GM21381 (cell line): ENCODE results near the gene CNIH3.

Experiments used
- ATAC-seq: cut with Tn5 transposase; IDR thresholded peaks from one replicate; pipeline ENCODE4 v1.9.1; 2021; ENCODE audit warnings: mild to moderate bottlenecking, moderate library complexity; ENCODE audit not compliant: unreplicated experiment

CNIH3 gene

DNA sequence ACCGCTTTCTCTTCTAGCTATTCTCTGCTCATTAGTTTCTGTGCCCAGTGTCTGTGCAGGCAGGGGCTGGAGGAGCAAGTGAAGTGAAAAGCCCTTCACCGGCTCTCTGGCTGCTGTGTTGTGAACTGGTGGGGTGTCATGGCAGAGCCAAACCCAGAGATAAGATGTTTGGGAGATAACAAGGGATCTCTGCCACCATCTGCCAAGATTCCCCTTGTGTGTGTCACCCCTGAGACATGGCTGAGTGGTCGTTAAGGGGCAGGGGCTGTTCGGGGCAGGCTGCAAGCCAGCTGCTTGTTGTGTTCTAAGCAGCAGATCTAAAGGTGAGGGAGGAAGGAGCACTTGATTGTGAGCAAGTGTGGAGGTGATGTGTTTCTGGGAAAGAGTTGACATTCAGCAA lies 24.5 kb downstream of the CNIH3 start:
- no peak for ATAC-seq

DNA sequence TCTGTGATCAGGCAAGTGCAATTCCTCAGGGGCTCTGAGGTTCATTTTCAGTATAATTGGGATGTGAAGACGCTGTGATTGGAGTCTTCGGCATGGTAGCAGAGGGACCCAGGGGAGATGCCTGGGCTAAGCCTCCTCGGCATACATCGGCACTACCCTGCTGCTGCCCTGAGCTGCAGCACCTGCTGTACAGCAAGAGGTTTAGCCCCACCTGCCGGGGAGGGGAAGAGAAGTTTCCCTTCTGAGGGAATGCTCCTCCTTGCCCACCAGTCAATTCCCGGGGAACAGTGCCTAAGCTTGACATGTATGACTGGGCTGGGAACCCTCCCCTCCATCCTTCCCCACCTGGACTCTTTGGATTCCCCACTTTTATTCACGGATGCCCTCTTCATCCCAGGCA lies 24.9 kb downstream of the CNIH3 start:
- no peak for ATAC-seq

DNA sequence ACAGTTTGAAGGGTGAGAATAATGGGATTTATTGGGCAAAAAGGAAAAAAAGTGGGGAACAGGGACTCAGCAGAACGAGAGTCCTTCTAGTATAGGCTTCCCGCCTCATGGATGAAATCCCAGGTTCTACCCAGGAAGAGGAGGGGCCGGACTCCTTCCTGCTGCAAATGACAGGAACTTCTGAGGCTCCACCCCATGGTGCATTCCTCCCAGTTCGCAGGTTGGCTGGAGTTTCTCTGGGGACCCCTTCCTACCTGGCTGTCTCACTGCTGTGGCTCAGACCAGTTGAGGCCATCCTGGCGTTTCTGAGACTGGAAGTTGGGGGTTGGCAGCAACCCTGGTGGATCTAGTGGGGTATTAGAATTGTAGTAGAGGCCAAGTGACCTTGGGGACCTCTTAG lies 27.5 kb downstream of the CNIH3 start:
- no peak for ATAC-seq

DNA sequence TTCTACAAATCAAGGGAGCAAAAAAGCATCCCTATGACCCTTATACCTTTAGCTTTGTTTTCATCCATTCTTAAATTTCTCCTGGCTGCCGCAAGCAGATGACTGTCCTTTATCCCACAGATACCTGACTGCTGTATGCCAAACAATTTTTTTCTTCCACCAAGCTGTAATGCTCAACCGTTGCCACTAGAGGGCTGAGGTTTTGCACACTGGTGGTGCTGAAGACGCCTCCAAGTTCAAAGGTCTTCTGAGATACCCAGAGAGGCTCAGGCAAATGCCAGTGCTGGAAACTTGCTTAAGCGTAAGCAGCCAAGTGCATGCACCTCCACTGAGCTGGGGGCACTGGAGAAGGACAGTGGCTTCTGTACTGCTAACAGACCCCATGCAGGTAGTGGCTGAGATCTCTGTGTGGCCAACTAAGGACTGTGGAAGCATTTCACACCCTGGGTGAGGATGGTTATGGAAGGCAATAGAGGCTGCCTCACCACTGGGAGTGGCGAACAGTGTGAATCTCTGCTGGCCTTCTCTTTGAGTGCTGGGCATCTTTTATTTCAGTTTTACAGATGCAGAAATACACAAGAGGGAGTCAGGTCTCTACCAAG lies 28.5 kb downstream of the CNIH3 start:
- ATAC-seq: peak; percentile 78

DNA sequence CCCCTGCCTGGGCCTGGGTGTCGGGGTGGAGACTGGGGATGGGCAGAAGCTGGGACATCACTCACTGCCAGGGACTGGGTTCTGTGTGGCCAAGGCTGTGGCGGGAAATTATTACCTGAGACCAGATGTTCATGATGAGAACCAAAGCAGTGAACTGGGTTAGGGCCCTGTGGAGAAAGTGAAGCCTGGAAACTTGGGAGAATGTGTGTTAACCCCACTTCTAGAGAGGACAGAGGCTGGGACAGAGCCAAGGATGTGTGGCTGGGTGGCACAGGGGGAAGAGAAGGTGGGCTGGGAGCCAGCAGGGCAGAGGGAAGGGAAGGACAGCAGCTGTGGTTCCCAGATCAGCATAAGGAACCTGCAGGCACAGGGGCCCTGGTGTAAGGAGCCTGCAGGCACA lies 31.3 kb downstream of the CNIH3 start:
- no peak for ATAC-seq

DNA sequence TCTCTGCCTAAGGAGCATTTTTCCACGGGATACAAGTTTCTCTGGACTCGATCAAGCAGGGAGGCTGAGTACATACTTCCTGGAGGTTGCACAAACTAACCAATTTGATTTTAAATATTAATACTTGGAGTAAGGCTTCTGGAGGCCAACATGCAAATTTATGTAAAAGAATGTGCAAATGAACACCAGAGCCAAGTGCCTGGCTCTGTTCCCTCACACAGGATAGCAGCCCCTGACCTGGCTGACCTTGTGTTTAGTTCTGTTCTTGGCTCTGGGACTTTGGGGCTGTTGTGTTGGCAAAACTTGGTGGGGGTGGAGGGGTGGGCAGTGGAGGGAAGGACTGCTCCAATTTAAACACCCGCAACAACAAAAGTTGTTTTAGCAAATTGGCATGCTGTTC lies 34.2 kb downstream of the CNIH3 start:
- no peak for ATAC-seq

DNA sequence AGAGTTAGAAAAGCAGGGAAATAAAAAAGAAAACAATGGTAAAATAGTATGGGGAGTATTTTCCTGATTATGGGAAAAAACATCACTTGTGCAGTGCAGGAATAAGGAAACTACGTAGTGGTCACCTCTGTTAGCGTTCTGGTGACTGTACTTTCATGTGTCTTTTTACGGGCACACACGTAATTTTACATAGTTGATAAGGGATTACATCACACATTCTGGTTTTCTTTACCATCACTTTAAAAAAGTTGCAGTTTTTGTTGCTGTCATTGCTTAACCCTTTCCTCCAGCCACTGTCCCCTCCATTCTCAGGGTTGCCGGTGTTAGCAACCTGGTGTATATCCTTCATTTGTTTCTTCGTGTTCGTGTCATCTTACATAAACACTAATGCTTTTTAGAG lies 35.1 kb downstream of the CNIH3 start:
- no peak for ATAC-seq

DNA sequence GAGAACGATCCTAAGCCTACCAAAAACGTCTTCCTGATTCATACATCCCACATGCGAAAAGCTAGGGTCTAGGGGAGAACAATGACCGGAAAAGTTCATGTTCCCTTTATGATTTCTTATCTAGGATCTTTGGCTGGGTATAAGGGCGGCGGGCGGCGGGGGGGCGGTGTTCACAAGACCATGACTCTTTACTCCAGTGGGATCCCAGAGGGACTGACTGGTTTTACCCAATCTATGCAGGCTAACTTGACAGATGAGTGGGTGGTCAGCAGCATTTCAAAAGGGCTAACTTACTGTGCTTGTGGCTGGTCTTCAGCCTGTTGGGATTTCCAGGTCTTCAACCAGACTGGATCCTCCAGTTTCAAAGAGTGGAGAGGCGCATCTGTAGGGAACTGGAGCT lies 40.3 kb downstream of the CNIH3 start:
- no peak for ATAC-seq

DNA sequence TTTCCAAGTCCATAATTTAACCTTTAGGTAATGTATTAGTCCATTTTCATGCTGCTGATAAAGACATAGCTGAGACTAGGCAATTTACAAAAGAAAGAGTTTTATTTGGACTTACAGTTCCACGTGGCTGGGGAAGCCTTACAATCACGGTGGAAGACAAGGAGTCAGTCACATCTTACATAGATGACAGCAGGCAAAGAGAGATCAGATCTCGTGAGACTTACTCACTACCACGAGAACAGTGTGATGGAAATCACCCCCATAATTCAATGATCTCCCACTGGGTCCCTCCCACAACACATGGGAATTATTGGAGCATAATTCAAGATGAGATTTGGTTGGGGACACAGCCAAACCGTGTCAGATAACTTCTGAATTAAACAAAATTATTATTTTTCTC lies 44.0 kb downstream of the CNIH3 start:
- no peak for ATAC-seq

DNA sequence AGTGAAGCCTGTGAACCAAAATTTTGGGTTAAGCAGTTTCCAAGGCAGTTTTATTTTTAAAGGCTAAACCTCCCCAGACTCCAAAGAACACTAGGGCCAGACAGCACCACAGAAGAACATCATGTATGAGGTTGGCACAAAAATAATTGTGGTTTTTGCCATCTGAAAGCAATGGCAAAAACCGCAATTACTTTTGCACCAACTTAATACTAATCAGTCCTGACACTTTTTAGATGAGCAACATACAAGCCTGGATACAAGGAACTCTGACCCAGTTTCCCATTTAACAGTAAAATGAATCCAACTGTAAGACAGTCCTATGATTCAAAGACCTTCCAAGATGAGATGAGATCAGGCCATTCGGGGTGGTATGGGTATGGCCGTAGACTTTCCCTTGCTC lies 46.8 kb downstream of the CNIH3 start:
- ATAC-seq: no peak

DNA sequence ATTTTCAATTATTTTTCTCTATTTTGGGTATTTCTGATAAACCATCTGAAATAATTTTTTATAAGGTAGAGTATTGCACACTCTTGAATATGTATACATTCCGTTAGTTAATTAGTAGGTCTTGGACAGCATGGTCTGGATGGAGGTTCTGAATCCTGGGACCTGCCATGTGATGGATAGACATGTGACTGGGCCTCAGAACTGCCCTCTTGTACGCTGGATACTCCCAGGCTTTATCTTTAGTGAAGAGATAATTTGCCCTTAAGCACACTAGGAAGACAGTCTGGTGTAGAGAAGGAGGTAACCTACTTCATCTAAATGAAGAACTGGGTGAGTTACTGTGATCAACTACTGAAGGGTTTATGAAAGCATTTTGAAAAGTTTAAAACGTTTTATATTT lies 48.9 kb downstream of the CNIH3 start:
- no peak for ATAC-seq

DNA sequence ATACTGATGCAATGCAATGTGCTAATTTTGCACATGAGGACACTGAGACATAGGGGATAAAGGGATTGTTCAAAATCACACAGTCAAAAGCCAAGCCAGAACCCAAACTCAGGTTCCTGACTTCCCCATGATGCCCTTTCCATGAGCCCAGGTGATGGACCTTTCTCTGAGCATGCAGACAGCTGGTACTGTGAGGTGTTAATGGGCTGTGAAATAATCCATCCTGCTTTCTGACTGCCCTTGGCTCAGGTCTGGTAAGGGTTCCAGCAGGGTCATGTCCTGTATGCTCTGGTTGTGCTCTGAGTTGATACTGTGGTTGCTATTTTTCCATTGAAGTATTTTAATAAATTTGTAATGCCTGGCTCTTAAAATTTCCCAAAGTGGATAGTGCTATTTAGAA lies 50.0 kb downstream of the CNIH3 start:
- ATAC-seq: no peak

DNA sequence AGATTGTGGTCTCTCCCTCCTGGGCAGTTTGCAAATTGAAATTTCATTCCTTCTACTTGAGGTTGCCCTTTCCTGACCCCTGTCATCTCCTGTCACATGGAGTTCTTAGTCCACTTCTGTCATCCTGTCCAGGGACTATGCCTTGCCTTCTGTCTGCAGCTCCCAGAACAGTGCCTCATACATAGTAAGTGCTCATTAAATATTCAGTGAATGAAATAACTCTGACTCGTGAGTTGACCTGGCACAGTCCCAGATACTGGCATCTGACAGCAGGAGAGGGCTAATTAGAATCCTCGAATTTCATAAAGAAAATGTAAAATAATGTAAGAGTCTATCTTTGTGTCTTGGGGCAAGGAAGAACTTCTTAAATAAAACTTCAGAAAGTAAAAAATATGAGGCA lies 50.8 kb downstream of the CNIH3 start:
- ATAC-seq: no peak

DNA sequence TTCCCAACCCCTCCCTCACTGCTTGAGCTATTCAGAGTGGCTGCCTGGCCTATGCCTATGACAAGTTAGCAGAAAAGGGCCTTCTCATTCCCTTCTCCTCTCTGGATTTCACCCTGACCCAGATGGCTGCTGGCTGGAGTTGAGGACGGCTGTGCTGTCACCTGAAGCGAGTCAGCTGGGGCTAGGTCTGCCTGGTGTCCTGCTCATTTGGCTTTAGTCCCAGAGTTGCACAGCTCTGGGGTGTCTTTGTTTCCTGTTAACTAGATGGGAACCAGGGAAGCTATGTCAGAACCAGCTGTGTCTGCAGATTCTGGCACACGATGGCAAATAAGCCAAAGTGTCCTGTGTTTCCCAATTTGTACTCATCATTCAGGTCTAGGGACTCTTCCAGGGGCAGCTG lies 52.9 kb downstream of the CNIH3 start:
- ATAC-seq: no peak

DNA sequence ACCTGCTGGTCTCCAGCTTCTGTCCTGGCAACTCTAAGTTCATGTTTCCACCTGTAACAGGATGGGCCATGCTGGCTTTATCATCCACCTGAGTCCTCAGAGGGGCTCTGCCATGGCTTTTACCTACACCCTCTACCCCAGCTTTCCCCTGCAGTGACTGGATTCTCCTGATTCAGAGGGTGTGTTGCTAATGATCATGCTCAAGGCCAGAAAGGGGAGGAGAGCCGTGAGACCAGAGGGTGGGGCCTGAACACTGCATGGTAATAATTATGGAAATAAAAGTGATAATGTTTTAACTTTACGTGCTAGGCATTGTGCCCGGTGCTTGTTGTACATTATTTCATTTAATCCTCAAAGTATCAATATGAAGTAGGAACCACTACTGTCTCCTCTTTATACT lies 53.3 kb downstream of the CNIH3 start:
- ATAC-seq: no peak

DNA sequence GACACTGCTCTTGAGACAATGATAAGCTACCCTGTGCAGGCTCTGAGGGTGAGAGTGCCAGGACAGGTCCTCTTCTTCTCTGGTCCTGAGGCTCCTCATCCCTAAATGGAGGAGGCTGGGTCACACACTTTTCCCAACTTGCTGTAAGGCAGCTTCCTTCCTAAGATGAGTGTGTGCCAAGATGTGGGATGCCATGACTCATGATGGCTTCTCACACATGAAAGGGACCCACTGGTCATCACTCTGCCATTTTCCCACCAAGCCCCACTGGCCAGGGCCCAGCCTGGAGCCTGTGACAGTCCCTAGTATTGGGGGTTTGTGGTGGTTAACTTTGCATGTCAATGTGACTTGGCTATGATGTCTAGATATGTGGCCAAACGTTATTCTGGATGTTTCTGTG lies 54.4 kb downstream of the CNIH3 start:
- no peak for ATAC-seq

DNA sequence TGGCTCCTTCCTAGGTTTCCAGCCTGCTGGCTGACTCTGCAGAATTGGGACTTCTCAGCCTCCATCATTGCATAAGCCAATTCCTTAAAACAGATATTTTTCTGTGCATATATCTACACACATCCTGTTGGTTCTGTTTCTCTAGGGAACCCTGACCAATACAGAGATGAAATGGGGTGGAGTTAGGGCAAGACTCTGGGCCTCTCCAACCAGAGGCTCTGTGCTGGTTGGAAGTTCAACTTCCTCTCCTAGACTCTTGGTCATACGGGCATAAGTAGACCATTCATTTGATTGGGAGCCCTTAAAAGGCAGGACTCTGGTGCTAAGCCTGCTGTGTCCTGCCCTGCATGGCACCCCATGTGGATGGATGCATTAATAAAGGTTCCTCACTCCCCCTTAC lies 55.0 kb downstream of the CNIH3 start:
- no peak for ATAC-seq

DNA sequence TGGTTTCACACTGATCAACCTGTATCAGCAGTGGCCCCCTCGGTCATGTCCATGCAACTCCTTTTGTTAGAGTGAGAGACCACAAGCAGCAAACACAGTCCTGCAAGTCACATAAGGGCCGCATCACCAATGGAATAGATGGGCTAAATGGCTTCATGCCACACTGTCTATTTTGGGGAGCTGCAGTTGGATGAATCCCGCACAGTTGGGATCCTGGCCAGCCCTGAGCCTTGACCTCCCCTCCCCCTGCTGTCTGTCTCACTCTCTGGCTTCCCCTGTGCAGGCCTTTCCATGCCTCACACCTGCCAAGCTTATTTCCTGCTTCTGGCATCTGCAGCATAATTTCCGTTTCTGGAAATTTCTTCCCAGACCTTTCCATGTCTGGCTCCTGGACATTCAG lies 57.0 kb downstream of the CNIH3 start:
- ATAC-seq: no peak

DNA sequence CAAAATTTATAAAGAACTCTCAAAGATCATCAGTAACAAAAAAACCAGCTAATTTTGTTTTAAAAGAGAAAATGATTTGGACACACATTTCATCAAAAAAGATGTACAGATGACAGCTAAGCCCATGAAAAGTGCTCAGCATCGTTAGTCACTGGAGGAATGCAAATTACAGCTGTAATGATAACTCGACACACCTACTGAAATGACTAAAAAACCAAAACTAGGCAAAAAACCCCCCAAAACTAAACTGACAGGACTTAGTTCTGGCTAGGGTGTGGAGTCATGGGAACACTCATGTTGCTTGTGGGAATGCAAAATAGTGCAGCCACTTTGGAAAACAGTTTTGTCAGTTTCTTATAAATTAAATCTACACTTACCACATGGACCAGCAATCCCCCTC lies 59.5 kb downstream of the CNIH3 start:
- ATAC-seq: no peak

DNA sequence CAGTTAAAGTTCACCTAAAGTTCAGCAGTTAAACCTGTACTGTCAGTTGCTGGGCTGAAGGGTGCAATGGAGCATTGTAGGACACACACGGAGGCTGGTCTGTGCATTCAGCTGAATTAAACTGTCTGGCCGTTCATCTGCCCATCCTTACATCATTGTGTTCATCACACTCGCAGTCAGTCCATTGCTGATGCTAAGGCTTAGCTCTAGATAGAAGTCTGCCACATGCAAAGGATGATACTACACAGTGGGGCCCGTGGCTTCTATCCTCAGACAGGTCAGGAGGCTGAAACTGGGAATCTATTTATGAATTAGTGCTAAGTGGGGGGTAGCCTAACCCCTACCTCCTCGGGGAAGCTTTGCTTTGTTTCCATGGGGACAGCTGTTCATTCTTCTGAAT lies 60.4 kb downstream of the CNIH3 start:
- ATAC-seq: no peak

DNA sequence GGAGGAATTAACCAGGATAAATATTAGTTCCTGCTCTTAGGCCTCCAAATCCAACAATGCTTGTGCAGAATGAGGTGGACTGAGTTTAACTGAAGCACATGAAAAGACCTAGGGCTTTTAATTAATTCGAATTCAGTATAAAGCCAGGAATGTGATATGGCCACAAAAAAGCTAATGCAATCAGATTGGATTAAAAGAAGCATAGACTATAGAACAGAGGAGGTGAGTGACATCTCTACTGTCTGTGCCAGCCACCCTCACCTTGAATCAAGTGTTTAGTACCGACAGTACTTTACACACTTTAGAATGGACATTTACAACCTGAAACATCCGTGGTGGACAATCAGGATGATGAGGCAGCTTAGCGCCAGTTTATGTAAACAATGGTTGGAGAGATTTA lies 62.1 kb downstream of the CNIH3 start:
- no peak for ATAC-seq

DNA sequence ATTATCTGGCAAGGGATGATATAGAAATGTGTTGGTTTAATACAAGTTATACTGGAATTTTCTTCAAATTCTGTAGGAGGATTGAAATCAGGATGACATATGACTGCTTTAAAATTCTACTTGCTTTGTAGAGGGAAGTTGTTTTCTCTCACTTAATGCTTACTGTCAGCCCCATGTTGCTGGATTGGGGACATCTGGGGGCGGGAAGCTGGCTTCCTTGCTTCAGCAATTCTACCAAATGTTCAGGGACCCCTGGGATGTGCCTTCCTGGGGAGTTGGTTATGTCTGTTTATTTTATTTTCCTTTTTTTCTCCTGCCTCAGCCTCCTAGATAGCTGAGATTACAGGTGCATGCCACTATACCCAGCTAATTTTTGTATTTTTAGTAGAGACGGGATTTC lies 63.5 kb downstream of the CNIH3 start:
- ATAC-seq: no peak

DNA sequence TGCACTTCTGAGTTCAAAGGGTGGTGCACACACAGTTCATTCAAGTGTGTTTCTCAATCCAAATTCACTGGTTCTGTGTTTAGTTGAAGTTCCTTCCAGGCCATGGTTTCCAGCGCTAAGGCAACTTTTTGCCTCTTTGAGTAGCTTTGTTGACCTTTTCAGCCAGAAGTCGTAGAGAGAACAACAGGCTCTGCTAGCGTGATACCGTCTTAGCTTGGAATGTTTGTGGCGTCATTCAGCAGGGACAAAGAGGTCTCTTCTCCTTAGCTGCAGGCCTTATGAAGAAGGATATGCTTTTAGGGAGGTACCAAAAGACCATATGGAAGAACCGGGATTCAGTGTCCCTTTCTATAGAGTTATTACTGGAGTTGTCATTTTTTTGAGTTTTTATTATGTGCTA lies 65.7 kb downstream of the CNIH3 start:
- no peak for ATAC-seq

DNA sequence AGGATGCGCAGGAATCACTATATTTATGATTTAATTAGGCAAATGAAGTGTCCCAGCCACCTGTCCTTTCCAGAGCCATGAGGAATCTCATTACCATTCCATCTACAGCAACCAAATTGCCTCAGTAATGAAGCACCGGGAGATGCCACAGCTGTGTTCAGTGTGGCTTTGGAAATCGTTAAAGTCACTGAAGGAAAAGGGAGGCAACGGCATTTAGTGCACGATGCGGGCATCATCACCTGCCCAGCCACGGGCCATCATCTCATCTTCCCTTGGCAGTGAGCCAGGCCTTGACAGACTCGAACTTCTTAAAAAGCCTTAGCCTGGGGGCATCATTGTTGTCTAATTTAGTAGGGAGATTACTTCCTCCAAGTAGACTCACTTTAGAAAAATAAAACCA lies 67.8 kb downstream of the CNIH3 start:
- no peak for ATAC-seq
